HCT116 (cell line): Measurements from ENCODE around the gene IVD. TPM values are rescaled to one million over a fixed set of nuclear protein-coding genes. Genes with fewer than 3 reads are reported as not detected.
A peak's percentile ranks its signal among the peaks of the same experiment; 100 is the strongest.

Experiments used
- ATAC-seq: fragments of 200-7000 bp; cut with Tn5 transposase; 2 replicates; pipeline ENCODE4 v1.9.1; 2020; ENCODE audit warnings: mild to moderate bottlenecking, moderate library complexity
- BruUV-seq: library from RNA; stranded (reverse); fragments of 400-500 nt; replicated peaks from 2 replicates; lab custom pipeline; 2021; lab: Mats Ljungman, UMichigan
- CTCF ChIA-PET: fragments of 300-600 bp; sonication (Branson Sonifier 250); formaldehyde crosslinking; loops from one replicate; lab custom pipeline; 2021; ENCODE audit warnings: antibody characterized with exemption; lab: Charles Lee
- POLR2A ChIA-PET: fragments of 300-600, 350-600 bp; sonication (Branson Sonifier 250); formaldehyde crosslinking; loops from one replicate; lab custom pipeline; 2021; ENCODE audit warnings: antibody characterized with exemption; lab: Charles Lee
- RAD21 ChIA-PET, 2 experiments: fragments of 300-600 bp; sonication (Branson Sonifier 250); formaldehyde crosslinking; loops; one replicate each; lab custom pipeline; 2023; ENCODE audit warnings: low total read pairs in 2 of 2; ENCODE audit not compliant: uncharacterized antibody in 2 of 2, unreplicated experiment in 2 of 2, low non-redundant PET in 1 of 2; lab: Charles Lee
- DNase-seq: peaks from one replicate; pipeline ENCODE4 v3.0.0-alpha.2; 2010; ENCODE audit warnings: low read depth, low spot score
- H2AFZ ChIP-seq: fragments of 200-600 bp; shearing (Covaris generic), sonication (generic); 2 replicates; pipeline ENCODE4 v1.6.1; 2017; ENCODE audit warnings: low read depth, mixed run types, mixed read lengths, antibody characterized with exemption, low read length; ENCODE audit not compliant: poor library complexity, severe bottlenecking
- H3K27ac ChIP-seq: 2 replicates; pipeline ENCODE4 v1.5.1; 2012; ENCODE audit warnings: low read depth, low read length
- H3K27me3 ChIP-seq: fragments of 200-600 bp; sonication (generic); 2 replicates; pipeline ENCODE4 v1.6.1; 2016; ENCODE audit warnings: mixed run types, low read length, mixed read lengths; ENCODE audit not compliant: insufficient read depth
- H3K36me3 ChIP-seq, 2 experiments: fragments of 200-500 bp in 1 of 2; fragments of 200-600 bp in 1 of 2; sonication (Bioruptor generic) in 1 of 2; sonication (generic) in 1 of 2; 2 replicates each; pipeline versions ENCODE4 v1.5.1 to v1.6.1; 2014 to 2016; ENCODE audit warnings: low read length in 2 of 2, inconsistent platforms in 1 of 2, mixed read lengths in 1 of 2, mixed run types in 1 of 2; ENCODE audit not compliant: insufficient read depth in 2 of 2, control insufficient read depth in 1 of 2
- H3K4me1 ChIP-seq, 2 experiments: fragments of 200-600 bp in 1 of 2; sonication (generic) in 1 of 2; 2 replicates each; pipeline versions ENCODE4 v1.5.1 to v1.6.1; 2012 to 2017; ENCODE audit warnings: low read length in 2 of 2, inconsistent platforms in 1 of 2, mild to moderate bottlenecking in 1 of 2, mixed read lengths in 1 of 2, mixed run types in 1 of 2, moderate library complexity in 1 of 2; ENCODE audit not compliant: insufficient read depth in 2 of 2, control insufficient read depth in 1 of 2
- H3K4me2 ChIP-seq: fragments of 200-600 bp; sonication (generic); 2 replicates; pipeline ENCODE4 v1.6.1; 2017; ENCODE audit warnings: mixed run types, low read length, mixed read lengths
- H3K4me3 ChIP-seq, 2 experiments: fragments of 200-600 bp in 1 of 2; sonication (generic) in 1 of 2; replicated peaks in 1 of 2; 2 replicates each; pipeline ENCODE4 v1.5.1; 2011 to 2016; ENCODE audit warnings: low read length in 2 of 2, control low read depth in 1 of 2, low read depth in 1 of 2, mild to moderate bottlenecking in 1 of 2, mixed read lengths in 1 of 2, mixed run types in 1 of 2
- H3K79me2 ChIP-seq: fragments of 200-600 bp; sonication (generic); 2 replicates; pipeline ENCODE4 v1.6.1; 2017; ENCODE audit warnings: mild to moderate bottlenecking, mixed run types, low read length, moderate library complexity, mixed read lengths; ENCODE audit not compliant: insufficient read depth
- H3K9ac ChIP-seq: fragments of 200-600 bp; sonication (generic); 2 replicates; pipeline ENCODE4 v1.6.1; 2016; ENCODE audit warnings: low read length, mixed read lengths
- H3K9me2 ChIP-seq: fragments of 200-600 bp; sonication (generic), shearing (Covaris generic); 2 replicates; pipeline ENCODE4 v1.6.1; 2017; ENCODE audit warnings: mixed run types, mild to moderate bottlenecking, moderate library complexity; ENCODE audit not compliant: insufficient read depth
- H3K9me3 ChIP-seq, 2 experiments: fragments of 200-500 bp in 1 of 2; fragments of 200-600 bp in 1 of 2; sonication (Bioruptor generic) in 1 of 2; sonication (generic) in 1 of 2; 2 replicates each; pipeline ENCODE4 v1.6.1; 2014 to 2017; ENCODE audit warnings: low read length in 2 of 2, mixed read lengths in 2 of 2, inconsistent platforms in 1 of 2, low read depth in 1 of 2, mild to moderate bottlenecking in 1 of 2, mixed run types in 1 of 2, moderate library complexity in 1 of 2; ENCODE audit not compliant: control insufficient read depth in 1 of 2, insufficient read depth in 1 of 2
- H4K20me1 ChIP-seq: fragments of 200-600 bp; sonication (generic), shearing (Covaris generic); 2 replicates; pipeline ENCODE4 v1.6.1; 2017; ENCODE audit warnings: mixed run types, mild to moderate bottlenecking, moderate library complexity; ENCODE audit not compliant: insufficient read depth
- CBX3 ChIP-seq: IDR thresholded peaks from 2 replicates; pipeline ENCODE4 v1.6.1; 2012; ENCODE audit warnings: low read depth
- EGR1 ChIP-seq: IDR thresholded peaks from 2 replicates; pipeline ENCODE4 v1.6.1; 2012; ENCODE audit warnings: low read depth
- ELF1 ChIP-seq: IDR thresholded peaks from 2 replicates; pipeline ENCODE4 v1.6.1; 2012; ENCODE audit warnings: low read depth, borderline replicate concordance
- EZH2 ChIP-seq: fragments of 200-600 bp; sonication (generic); IDR thresholded peaks from 2 replicates; pipeline ENCODE4 v1.6.1; 2017; ENCODE audit warnings: antibody characterized with exemption, mixed run types
- FOSL1 ChIP-seq: IDR thresholded peaks from 2 replicates; pipeline ENCODE4 v1.6.1; 2012; ENCODE audit warnings: low read depth
- JUND ChIP-seq: IDR thresholded peaks from 2 replicates; pipeline ENCODE4 v1.6.1; 2012
- MAX ChIP-seq: IDR thresholded peaks from 2 replicates; pipeline ENCODE4 v1.6.1; 2012
- POLR2AphosphoS5 ChIP-seq: IDR thresholded peaks from 2 replicates; pipeline ENCODE4 v1.6.1; 2011; ENCODE audit warnings: mild to moderate bottlenecking, low read depth, low read length, moderate library complexity
- SIN3A ChIP-seq: IDR thresholded peaks from 2 replicates; pipeline ENCODE4 v1.6.1; 2012; ENCODE audit warnings: low read depth
- SP1 ChIP-seq: IDR thresholded peaks from 2 replicates; pipeline ENCODE4 v1.6.1; 2012; ENCODE audit warnings: low read depth
- SRF ChIP-seq: IDR thresholded peaks from 2 replicates; pipeline ENCODE4 v1.6.1; 2012; ENCODE audit warnings: low read depth
- YY1 ChIP-seq: IDR thresholded peaks from 2 replicates; pipeline ENCODE4 v1.6.1; 2011; ENCODE audit warnings: low read length, low read depth, moderate library complexity, mild to moderate bottlenecking; ENCODE audit not compliant: insufficient replicate concordance; ENCODE audit errors: extremely low read depth
- ZBTB33 ChIP-seq: IDR thresholded peaks from 2 replicates; pipeline ENCODE4 v1.6.1; 2011; ENCODE audit warnings: mild to moderate bottlenecking, low read length, moderate library complexity; ENCODE audit not compliant: insufficient replicate concordance; ENCODE audit errors: extremely low read depth
- ZFX ChIP-seq: fragments of 450-650 bp; IDR thresholded peaks from 2 replicates; pipeline ENCODE4 v1.6.1; 2017
- intact Hi-C: fragments of 100-400 bp; cut with micrococcal nuclease; formaldehyde crosslinking; loops from 2 replicates; pipeline ENCODE4 v1.10.0; 2022
- total RNA-seq: library from RNA; stranded (reverse); gene quantifications from one replicate; pipeline ENCODE4 v1.2.1, GENCODE V29; 2021; ENCODE audit not compliant: unreplicated experiment

The IVD gene
- total RNA-seq, 1 experiment from 2014 or later, result 65.6 TPM

GRCh38 chr15:40440743-40441564 is 35.4 kb downstream of the IVD start, which contains the start of gene BAHD1 (continued):
- TF ChIP-seq POLR2AphosphoS5 (no peak; the same call in 1 of the 2 replicates), SRF (no peak), ELF1 (no peak; the same call in 1 of the 2 replicates), SP1 (peak; percentile 62), EZH2 (no peak), FOSL1 (no peak), MAX (peak; percentile 72), EGR1 (no peak), ZFX (peak; percentile 43; the same call in 1 of the 2 replicates)

- H3K27ac ChIP-seq, result peak overlapping the region; percentile 71; the same call in 1 of the 2 replicates
- no peak; the same call in 1 of the 2 replicates for ATAC-seq
These were observed 36.3 kb downstream of the IVD start for GRCh38 chr15:40441565-40442531.

More at GRCh38 chr15:40441565-40442531, 36.3 kb downstream of the IVD start:
- intact Hi-C loops, result no loop called here
- RAD21 ChIA-PET, result no interaction called here
- Histone ChIP-seq H2AFZ (no peak overlapping the region), H3K36me3 (no peaks in the 10 kb centered on the region), H3K9me2 (no peaks in the 10 kb centered on the region), H3K4me2 (peak overlapping the region; percentile 80), H3K9ac (peak overlapping the region; percentile 79), H3K4me1 (peaks cover 10 to 26% of the 10 kb centered on the region in 2 experiments), H3K79me2 (peaks cover 53% of the 10 kb centered on the region), H3K4me3 (peak overlapping the region; percentile 60 to 72), H3K27me3 (no peaks in the 10 kb centered on the region), H4K20me1 (no peaks in the 10 kb centered on the region), H3K9me3 (no peaks in the 10 kb centered on the region)
- no TSS peak for BruUV-seq
- CTCF ChIA-PET, result interaction anchor here (1.0 kb wide), 1 partner anchor 13 kb away, joined by 3 read pairs; no protein-coding TSS in a partner anchor
- no peak for DNase-seq
- no peak for TF ChIP-seq ELF1
- TF ChIP-seq EGR1, result no peak
- no peak for TF ChIP-seq YY1
- no peak for TF ChIP-seq JUND
- no peak for TF ChIP-seq CBX3
- no peak for TF ChIP-seq SIN3A
- no peak for TF ChIP-seq ZBTB33
- 0 out of 2 replicates have a peak, but pooled peaks have one; percentile 15 for TF ChIP-seq ZFX
- POLR2A ChIA-PET, result interaction anchor here (1.3 kb wide), 1 partner anchor 21 kb away, joined by 3 read pairs; no protein-coding TSS in a partner anchor
